Measurements from ENCODE around the gene HTRA3. TPM values are rescaled to one million over a fixed set of nuclear protein-coding genes. Genes with fewer than 3 reads are reported as not detected.

HTRA3 gene
- polyA plus RNA-seq, 1 donor from 2014 or later, result not detected

- H3K27ac ChIP-seq (ENCODE audit: low read length), result no peak overlapping the region
Measured at GRCh38 chr4:8274066-8274652, 4.6 kb downstream of the HTRA3 start.

More at GRCh38 chr4:8274066-8274652, 4.6 kb downstream of the HTRA3 start:
- Histone ChIP-seq H3K9ac (ENCODE audit: low read length) (no peak overlapping the region), H3K79me2 (replicated peaks; ENCODE audit: insufficient read depth, low read length) (no peaks in the 10 kb centered on the region), H4K20me1 (ENCODE audit: insufficient read depth) (no peaks in the 10 kb centered on the region), H2AFZ (ENCODE audit: low read depth, low read length) (no peak overlapping the region), H3F3A (ENCODE audit: insufficient read depth, low read length, poor library complexity, severe bottlenecking) (no peaks in the 10 kb centered on the region), H3K36me3 (ENCODE audit: insufficient read depth, low read length) (no peaks in the 10 kb centered on the region), H3K9me3 (ENCODE audit: low read length) (no peaks in the 10 kb centered on the region), H3K27me3 (ENCODE audit: insufficient read depth, low read depth, low read length) (peaks cover 24% of the 10 kb centered on the region), H3K4me3 (ENCODE audit: low read length) (no peak overlapping the region), H3K4me2 (ENCODE audit: low read length) (no peak overlapping the region), H3K9me2 (ENCODE audit: insufficient read depth, low read length) (no peaks in the 10 kb centered on the region)
- TF ChIP-seq REST (IDR thresholded peaks at IDR 0.05; ENCODE audit: borderline replicate concordance), result no peak
- no peak for TF ChIP-seq POLR2AphosphoS5 (IDR thresholded peaks at IDR 0.05)
- TF ChIP-seq EP300 (conservative IDR thresholded peaks at IDR 0.05; ENCODE audit: poor library complexity, severe bottlenecking), result no peak
- TF ChIP-seq RAD21 (conservative IDR thresholded peaks at IDR 0.05), result no peak
- no peak for TF ChIP-seq CTCF (IDR thresholded peaks at IDR 0.05; ENCODE audit: poor library complexity, severe bottlenecking)
- TF ChIP-seq EZH2 (IDR thresholded peaks at IDR 0.05; ENCODE audit: borderline replicate concordance, insufficient read depth, low read length, poor library complexity, severe bottlenecking), result no peak
- no peak for TF ChIP-seq TAF1 (IDR thresholded peaks at IDR 0.05; ENCODE audit: low read depth)

All from neural cell (in vitro differentiated cells).